C4-2B (cell line): ENCODE measurements around the gene FHOD1.

ENCODE experiments used
- ZFX ChIP-seq: fragments of 450-650 bp; IDR thresholded peaks from 2 replicates; pipeline ENCODE4 v1.6.1; 2017
- TF ChIP-seq, protein P1 (sequence below): fragments of 450-650 bp; conservative IDR thresholded peaks from 2 replicates; pipeline ENCODE4 v1.5.1; 2017; ENCODE audit warnings: mild to moderate bottlenecking

DNA sequence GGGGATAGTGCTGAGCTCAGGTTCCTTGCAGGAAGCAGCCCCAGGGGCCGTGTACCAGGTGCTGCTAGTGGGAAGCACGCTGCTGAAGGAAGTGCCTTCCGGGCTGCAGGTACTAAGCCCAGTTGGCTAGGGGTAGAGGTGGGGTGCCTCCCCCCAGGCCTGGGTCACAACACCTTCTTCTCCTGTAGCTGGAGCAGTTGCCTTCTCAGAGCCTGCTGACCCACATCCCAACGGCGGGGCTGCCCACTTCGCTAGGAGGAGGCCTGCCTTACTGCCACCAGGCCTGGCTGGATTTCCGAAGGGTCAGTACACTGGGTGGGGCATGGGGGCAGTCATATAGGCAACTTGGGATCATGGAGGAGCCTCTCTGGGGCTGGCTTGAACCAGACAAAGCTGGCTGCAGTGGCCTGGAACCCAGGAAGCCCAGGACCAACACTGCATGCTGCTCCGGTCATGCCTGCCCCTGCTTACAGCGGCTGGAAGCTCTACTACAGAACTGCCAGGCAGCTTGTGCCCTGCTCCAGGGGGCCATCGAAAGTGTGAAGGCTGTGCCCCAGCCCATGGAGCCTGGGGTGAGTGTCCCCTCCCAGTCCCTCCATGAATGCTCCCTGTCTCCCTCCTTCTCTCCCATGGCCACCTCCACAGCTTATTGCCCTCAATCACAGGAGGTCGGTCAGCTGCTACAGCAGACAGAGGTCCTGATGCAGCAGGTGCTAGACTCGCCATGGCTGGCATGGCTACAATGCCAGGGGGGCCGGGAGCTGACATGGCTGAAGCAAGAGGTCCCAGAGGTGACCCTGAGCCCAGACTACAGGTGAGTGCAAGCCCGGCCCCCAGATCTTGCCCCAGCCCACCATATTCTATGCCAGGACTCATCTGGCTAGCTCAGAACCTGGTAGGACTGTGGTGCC lies 34.5 kb upstream of the FHOD1 start:
- TF ChIP-seq, protein P1, sequence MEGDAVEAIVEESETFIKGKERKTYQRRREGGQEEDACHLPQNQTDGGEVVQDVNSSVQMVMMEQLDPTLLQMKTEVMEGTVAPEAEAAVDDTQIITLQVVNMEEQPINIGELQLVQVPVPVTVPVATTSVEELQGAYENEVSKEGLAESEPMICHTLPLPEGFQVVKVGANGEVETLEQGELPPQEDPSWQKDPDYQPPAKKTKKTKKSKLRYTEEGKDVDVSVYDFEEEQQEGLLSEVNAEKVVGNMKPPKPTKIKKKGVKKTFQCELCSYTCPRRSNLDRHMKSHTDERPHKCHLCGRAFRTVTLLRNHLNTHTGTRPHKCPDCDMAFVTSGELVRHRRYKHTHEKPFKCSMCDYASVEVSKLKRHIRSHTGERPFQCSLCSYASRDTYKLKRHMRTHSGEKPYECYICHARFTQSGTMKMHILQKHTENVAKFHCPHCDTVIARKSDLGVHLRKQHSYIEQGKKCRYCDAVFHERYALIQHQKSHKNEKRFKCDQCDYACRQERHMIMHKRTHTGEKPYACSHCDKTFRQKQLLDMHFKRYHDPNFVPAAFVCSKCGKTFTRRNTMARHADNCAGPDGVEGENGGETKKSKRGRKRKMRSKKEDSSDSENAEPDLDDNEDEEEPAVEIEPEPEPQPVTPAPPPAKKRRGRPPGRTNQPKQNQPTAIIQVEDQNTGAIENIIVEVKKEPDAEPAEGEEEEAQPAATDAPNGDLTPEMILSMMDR, result no peak
- no peak for TF ChIP-seq ZFX
